IMR-90 (cell line): ENCODE data around the gene PIGU. TPM values are rescaled to one million over a fixed set of nuclear protein-coding genes. Genes with fewer than 3 reads are reported as not detected.
"Not testable (repeated sequence)": the region's sequence is repeated elsewhere in the genome, so short reads cannot be mapped to it uniquely, and the experiment has no call there.

Experiments
- ATAC-seq: fragments of 200-7000 bp; cut with Tn5 transposase; 2 replicates; pipeline ENCODE4 v1.9.1; 2020; ENCODE audit warnings: low read depth, mild to moderate bottlenecking, moderate library complexity
- BruUV-seq: library from RNA; stranded (reverse); fragments of 400-500 nt; replicated peaks from 2 replicates; lab custom pipeline; 2021; lab: Mats Ljungman, UMichigan
- CTCF ChIA-PET: fragments of 300-600 bp; formaldehyde crosslinking; extraction: SDS; loops from one replicate; lab custom pipeline; 2021; ENCODE audit warnings: antibody characterized with exemption; lab: Yijun Ruan, JAX
- POLR2A ChIA-PET: fragments of 300-600 bp; sonication (Branson Sonifier 250); formaldehyde crosslinking; loops from one replicate; lab custom pipeline; 2022; ENCODE audit warnings: antibody characterized with exemption; ENCODE audit not compliant: unreplicated experiment; lab: Charles Lee
- DNase-seq: peaks from one replicate; pipeline ENCODE4 v3.0.0; 2013
- H2AFZ ChIP-seq: replicated peaks from 2 replicates; pipeline ENCODE3; 2013; ENCODE audit warnings: low read length, mild to moderate bottlenecking; ENCODE audit not compliant: poor library complexity
- H2AK5ac ChIP-seq: 2 replicates; pipeline ENCODE4 v1.6.1; 2013; ENCODE audit warnings: low read depth, low read length, inconsistent platforms
- H2AK9ac ChIP-seq: replicated peaks from 2 replicates; pipeline ENCODE3; 2013; ENCODE audit warnings: mild to moderate bottlenecking, low read depth, low read length, moderate library complexity; ENCODE audit not compliant: poor library complexity
- H2BK120ac ChIP-seq: 2 replicates; pipeline ENCODE4 v1.6.1; 2013; ENCODE audit warnings: low read depth, low read length, inconsistent platforms
- H2BK15ac ChIP-seq: 3 replicates; pipeline ENCODE4 v1.6.1; 2013; ENCODE audit warnings: low read depth, low read length, inconsistent platforms
- H2BK20ac ChIP-seq: 2 replicates; pipeline ENCODE4 v1.6.1; 2013; ENCODE audit warnings: low read depth, mild to moderate bottlenecking, inconsistent platforms, low read length, moderate library complexity
- H2BK5ac ChIP-seq: 2 replicates; pipeline ENCODE4 v1.6.1; 2013; ENCODE audit warnings: mild to moderate bottlenecking, low read depth, low read length, inconsistent platforms; ENCODE audit not compliant: poor library complexity, severe bottlenecking
- H3K14ac ChIP-seq: replicated peaks from 2 replicates; pipeline ENCODE4 v1.6.1; 2013; ENCODE audit warnings: low read depth, low read length, inconsistent platforms
- H3K18ac ChIP-seq: 2 replicates; pipeline ENCODE4 v1.6.1; 2013; ENCODE audit warnings: low read depth, low read length, control low read depth
- H3K23ac ChIP-seq: 2 replicates; pipeline ENCODE4 v1.6.1; 2013; ENCODE audit warnings: low read depth, low read length, inconsistent platforms
- H3K27ac ChIP-seq: 2 replicates; pipeline ENCODE4 v1.5.1; 2013; ENCODE audit warnings: mild to moderate bottlenecking, control low read depth, low read length; ENCODE audit not compliant: insufficient read depth
- H3K27me3 ChIP-seq: 2 replicates; pipeline ENCODE4 v1.6.1; 2013; ENCODE audit warnings: low read length; ENCODE audit not compliant: control insufficient read depth, insufficient read depth
- H3K36me3 ChIP-seq: 2 replicates; pipeline ENCODE4 v1.6.1; 2013; ENCODE audit warnings: low read length, mixed read lengths; ENCODE audit not compliant: control insufficient read depth, insufficient read depth
- H3K4ac ChIP-seq: 2 replicates; pipeline ENCODE4 v1.6.1; 2013; ENCODE audit warnings: low read depth, low read length, inconsistent platforms
- H3K4me1 ChIP-seq: 2 replicates; pipeline ENCODE4 v1.6.1; 2013; ENCODE audit warnings: low read length, mixed read lengths; ENCODE audit not compliant: control insufficient read depth, insufficient read depth
- H3K4me2 ChIP-seq: 2 replicates; pipeline ENCODE4 v1.6.1; 2013; ENCODE audit warnings: low read depth, mild to moderate bottlenecking, control low read depth, low read length, moderate library complexity
- H3K4me3 ChIP-seq: 2 replicates; pipeline ENCODE4 v1.5.1; 2013; ENCODE audit warnings: low read depth, mild to moderate bottlenecking, control low read depth, low read length, moderate library complexity; ENCODE audit not compliant: insufficient read depth
- H3K56ac ChIP-seq: 2 replicates; pipeline ENCODE4 v1.6.1; 2013; ENCODE audit warnings: low read length, inconsistent platforms; ENCODE audit not compliant: insufficient read depth; ENCODE audit errors: extremely low read depth
- H3K79me1 ChIP-seq, 2 experiments: 2 replicates each; pipeline ENCODE4 v1.6.1; 2013; ENCODE audit warnings: low read length in 2 of 2, inconsistent platforms in 1 of 2, low read depth in 1 of 2
- H3K9ac ChIP-seq: 2 replicates; pipeline ENCODE4 v1.6.1; 2013; ENCODE audit warnings: low read depth, low read length, control low read depth
- H3K9me1 ChIP-seq: 2 replicates; pipeline ENCODE4 v1.6.1; 2013; ENCODE audit warnings: low read length, inconsistent platforms; ENCODE audit not compliant: insufficient read depth
- H3K9me3 ChIP-seq: 2 replicates; pipeline ENCODE4 v1.6.1; 2013; ENCODE audit warnings: low read length; ENCODE audit not compliant: control insufficient read depth, insufficient read depth
- H4K20me1 ChIP-seq: 2 replicates; pipeline ENCODE4 v1.6.1; 2013; ENCODE audit warnings: low read length, inconsistent platforms; ENCODE audit not compliant: insufficient read depth
- H4K5ac ChIP-seq: 2 replicates; pipeline ENCODE4 v1.6.1; 2013; ENCODE audit warnings: mild to moderate bottlenecking, low read depth, low read length, control low read depth
- H4K8ac ChIP-seq, 2 experiments: 2 replicates each; pipeline ENCODE4 v1.6.1; 2013; ENCODE audit warnings: low read depth in 2 of 2, low read length in 2 of 2, control low read depth in 1 of 2, inconsistent platforms in 1 of 2
- H4K91ac ChIP-seq: 2 replicates; pipeline ENCODE4 v1.6.1; 2013; ENCODE audit warnings: low read depth, low read length, inconsistent platforms; ENCODE audit not compliant: insufficient read depth
- MAFK ChIP-seq: IDR thresholded peaks from 2 replicates; pipeline ENCODE4 v1.6.1; 2012; ENCODE audit warnings: low read depth, low read length, improper control_type of control experiment
- WGBS, 2 experiments: methylation state at CpG; one replicate each; pipeline versions ENCODE4 v1.1.5 to v1.1.7; 2013; ENCODE audit warnings: missing lambda C conversion rate in 2 of 2; ENCODE audit not compliant: insufficient read length in 1 of 2; ENCODE audit errors: extremely low coverage in 2 of 2; 5-methylcytosine and 5-hydroxymethylcytosine counted together
- dilution Hi-C: fragments of 300-500 bp; cut with HindIII; formaldehyde crosslinking; loops from one replicate; pipeline ENCODE4 v1.14.3; 2018; ENCODE audit warnings: low sequenced_read_pairs; ENCODE audit not compliant: unreplicated experiment
- in situ Hi-C: fragments of 300-500 bp; cut with MboI; formaldehyde crosslinking; loops from 3 replicates; pipeline ENCODE4 v1.14.3; 2019; ENCODE audit warnings: low sequenced_read_pairs, inconsistent platforms, mixed read lengths
- intact Hi-C: fragments of 100-400 bp; cut with micrococcal nuclease; formaldehyde crosslinking; loops from 2 replicates; pipeline ENCODE4 v1.10.0; 2022
- polyA plus RNA-seq, 3 experiments: library from polyadenylated mRNA; depleted of rRNA; stranded (reverse); fragments of >200 nt; gene quantifications; 2 replicates each; pipeline ENCODE4 v1.2.3, GENCODE V29; 2012; ENCODE audit warnings: low replicate concordance in 1 of 3
- total RNA-seq: library from RNA; depleted of rRNA; stranded (reverse); fragments of >200 nt; gene quantifications from 2 replicates; pipeline ENCODE4 v1.2.3, GENCODE V29; 2012

The PIGU gene
- total and polyA plus RNA-seq, 2 of the 4 experiments (the other 2 are of a cell fraction), result 11.1 to 31.1 TPM

DNA sequence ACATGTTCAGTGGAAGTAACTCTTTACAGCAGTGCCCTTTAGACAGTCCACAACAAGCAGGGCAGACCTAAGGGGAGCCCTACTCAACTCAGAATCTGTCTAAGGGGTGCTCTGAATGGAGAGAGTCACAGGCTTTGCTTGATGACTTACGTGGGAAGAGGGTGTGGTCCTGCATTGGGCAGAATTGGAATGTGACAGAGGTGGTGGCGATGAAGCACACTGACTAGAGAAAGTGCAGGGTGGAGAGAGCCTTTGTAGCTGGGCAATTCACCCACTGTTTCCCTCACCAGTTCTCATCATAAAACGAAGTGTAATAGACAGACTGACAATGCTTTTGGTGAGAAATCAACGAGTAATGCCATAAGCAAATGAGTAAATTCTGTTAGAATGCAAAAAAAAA, 38.5 kb upstream of the PIGU start:
- Histone ChIP-seq H3K27me3 (no peaks in the 10 kb centered on the region), H2BK15ac (no peak overlapping the region), H3K27ac (no peak overlapping the region), H3K79me1 (peaks cover 0 to 51% of the 10 kb centered on the region in 2 experiments; a peak in 2 of 4 replicates), H2AK9ac (peak overlapping the region; percentile 3), H3K4me3 (no peak overlapping the region), H3K56ac (no peak overlapping the region), H4K91ac (no peak overlapping the region), H3K9me1 (peaks cover 31% of the 10 kb centered on the region), H3K23ac (peak overlapping the region; percentile 28; the same call in 1 of the 2 replicates), H4K5ac (no peak overlapping the region), H3K18ac (no peak overlapping the region), H2BK20ac (no peak overlapping the region), H2AK5ac (peak overlapping the region; percentile 13; the same call in 1 of the 2 replicates), H3K9ac (no peak overlapping the region), H3K36me3 (peaks cover 30% of the 10 kb centered on the region), H3K9me3 (no peaks in the 10 kb centered on the region), H3K4me1 (peaks cover 14% of the 10 kb centered on the region), H3K4me2 (no peak overlapping the region), H4K20me1 (peaks cover 27% of the 10 kb centered on the region; the same call in 1 of the 2 replicates), H3K14ac (no peak overlapping the region), H2AFZ (no peak overlapping the region), H2BK120ac (no peak overlapping the region), H3K4ac (no peak overlapping the region), H2BK5ac (no peak overlapping the region), H4K8ac (no peak overlapping the region)
- POLR2A ChIA-PET, result interaction anchor here (0.5 kb wide), 1 partner anchor 11 kb away, joined by 3 read pairs; no protein-coding TSS in a partner anchor
- in situ Hi-C loops, result loop anchor here (10.0 kb wide), 1 partner anchor 411 kb away; the partner anchor contains the start of gene AHCY
- no CpG with 5 or more reads among the region's 4 CpGs for WGBS, 2 experiments
- DNase-seq, result peak; percentile 4
- no peak for ATAC-seq
- dilution Hi-C loops, result no loop called here
- no TSS peak for BruUV-seq
- TF ChIP-seq MAFK, result no peak
- intact Hi-C loops, result no loop called here
- CTCF ChIA-PET, result no interaction called here

DNA sequence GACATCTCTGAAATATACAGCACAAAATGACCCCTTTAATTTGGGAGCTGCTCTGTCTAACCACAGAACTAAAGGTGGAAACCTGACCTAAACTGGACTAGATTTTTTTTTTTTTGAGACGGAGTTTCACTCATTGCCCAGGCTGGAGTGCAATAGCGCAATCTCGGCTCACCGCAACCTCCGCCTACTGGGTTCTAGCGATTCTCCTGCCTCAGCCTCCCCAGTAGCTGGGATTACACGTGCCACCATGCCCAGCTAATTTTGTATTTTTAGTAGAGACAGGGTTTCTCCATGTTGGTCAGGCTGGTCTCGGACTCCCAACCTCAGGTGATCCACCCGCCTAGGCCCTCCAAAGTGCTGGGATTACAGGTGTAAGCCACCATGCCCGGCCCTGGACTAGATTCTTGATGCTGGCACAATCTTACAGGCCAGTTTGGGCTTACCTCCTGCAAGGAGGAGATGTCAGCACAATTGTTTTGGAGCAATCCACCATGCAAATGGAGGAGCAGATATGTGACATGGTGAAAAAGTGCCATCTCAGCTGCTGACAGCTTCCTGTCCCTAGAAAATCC, 37.1 kb upstream of the PIGU start:
- H3K18ac ChIP-seq, POLR2A ChIA-PET, H2AK9ac ChIP-seq, H4K91ac ChIP-seq, H3K4me2 ChIP-seq, intact Hi-C loops, H4K5ac ChIP-seq, H3K56ac ChIP-seq, H2BK20ac ChIP-seq, H3K27me3 ChIP-seq, dilution Hi-C loops, H2BK120ac ChIP-seq, H3K23ac ChIP-seq, H3K4ac ChIP-seq, H3K9ac ChIP-seq, ATAC-seq, H2AFZ ChIP-seq, DNase-seq, BruUV-seq, H3K9me3 ChIP-seq, H3K4me3 ChIP-seq, H2BK15ac ChIP-seq: not testable (repeated sequence)
- peaks cover 24% of the 10 kb centered on the region; the same call in 1 of the 2 replicates for H4K20me1 ChIP-seq
- peak overlapping the region; percentile 3; the same call in 1 of the 2 replicates for H2AK5ac ChIP-seq
- H3K9me1 ChIP-seq, result peaks cover 33% of the 10 kb centered on the region
- peak overlapping the region; percentile 3; the same call in 1 of the 2 replicates for H3K27ac ChIP-seq
- peak overlapping the region; percentile 57; the same call in 1 of the 2 replicates for H3K14ac ChIP-seq
- H4K8ac ChIP-seq, result peak overlapping the region in 1 of 2 experiments; percentile 25; a peak in 1 of 4 replicates
- CTCF ChIA-PET, result interaction anchor here (0.5 to 1.4 kb wide), 4 partner anchors 8 to 125 kb away, joined by 3 to 10 read pairs (median 6); no protein-coding TSS in a partner anchor
- H3K4me1 ChIP-seq, result peaks cover 18% of the 10 kb centered on the region
- H3K36me3 ChIP-seq, result peaks cover 28% of the 10 kb centered on the region
- H3K79me1 ChIP-seq, result peaks cover 0 to 51% of the 10 kb centered on the region in 2 experiments; a peak in 2 of 4 replicates
- 93% methylated on average over 2 of the region's 10 CpGs; no CpG with 5 or more reads in 1 of the 2 experiments for WGBS, 2 experiments
- in situ Hi-C loops, result loop anchor here (10.0 kb wide), 1 partner anchor 409 kb away; the partner anchor contains the start of gene AHCY
- H2BK5ac ChIP-seq, result peak overlapping the region; percentile 3
